HEK293 (cell line): Measurements from ENCODE around the gene SFSWAP.

Experiments
- CTCF ChIA-PET: fragments of 350-600 bp; formaldehyde crosslinking; extraction: SDS; loops from one replicate; lab custom pipeline; 2021; ENCODE audit warnings: antibody characterized with exemption; lab: Yijun Ruan, JAX
- POLR2A ChIA-PET: fragments of 300-600 bp; formaldehyde crosslinking; extraction: SDS; loops from one replicate; lab custom pipeline; 2020; ENCODE audit warnings: antibody characterized with exemption, inconsistent platforms; lab: Yijun Ruan, JAX
- H3K27ac ChIP-seq: fragments of 200-500 bp; sonication (Bioruptor generic); 2 replicates; pipeline ENCODE4 v1.5.1; 2014; ENCODE audit warnings: low read depth, low read length, control low read depth, inconsistent platforms; ENCODE audit errors: extremely low read depth
- H3K36me3 ChIP-seq, 2 experiments: fragments of 200-500 bp in 1 of 2; sonication (Bioruptor generic) in 1 of 2; 1 replicate in 1 of 2; 2 replicates in 1 of 2; pipeline ENCODE4 v1.5.1; 2014 to 2017; ENCODE audit warnings: inconsistent platforms in 2 of 2, low read length in 2 of 2; ENCODE audit not compliant: control insufficient read depth in 2 of 2, insufficient read depth in 1 of 2
- H3K4me1 ChIP-seq: fragments of 200-500 bp; sonication (Bioruptor generic); 2 replicates; pipeline ENCODE4 v1.5.1; 2014; ENCODE audit warnings: mild to moderate bottlenecking, low read length, inconsistent platforms; ENCODE audit not compliant: control insufficient read depth, insufficient read depth
- H3K4me3 ChIP-seq: 2 replicates; pipeline ENCODE4 v1.5.1; 2011; ENCODE audit warnings: low read depth, mild to moderate bottlenecking, control low read depth, low read length, moderate library complexity
- H3K9me3 ChIP-seq: fragments of 200-500 bp; sonication (Bioruptor generic); 2 replicates; pipeline ENCODE4 v1.5.1; 2014; ENCODE audit warnings: low read depth, low read length, inconsistent platforms; ENCODE audit not compliant: control insufficient read depth, insufficient read depth
- GLIS1 ChIP-seq: fragments of 450-650 bp; formaldehyde crosslinking; IDR thresholded peaks from 2 replicates; pipeline ENCODE4 v1.5.1; 2016; ENCODE audit warnings: missing biosample characterization, missing genetic modification characterization
- IKZF3 ChIP-seq: fragments of 450-650 bp; IDR thresholded peaks from 2 replicates; pipeline ENCODE4 v1.5.0; 2018; ENCODE audit warnings: missing biosample characterization, mild to moderate bottlenecking, missing genetic modification characterization, moderate library complexity
- ZBTB44 ChIP-seq: fragments of 450-650 bp; IDR thresholded peaks from 2 replicates; pipeline ENCODE4 v1.5.1; 2018; ENCODE audit warnings: missing biosample characterization, mild to moderate bottlenecking, missing genetic modification characterization
- ZFHX2 ChIP-seq: fragments of 450-650 bp; formaldehyde crosslinking; conservative IDR thresholded peaks from 2 replicates; pipeline ENCODE4 v1.5.1; 2016; ENCODE audit warnings: missing biosample characterization, missing genetic modification characterization
- ZFP37 ChIP-seq: fragments of 450-650 bp; formaldehyde crosslinking; IDR thresholded peaks from 2 replicates; pipeline ENCODE4 v1.5.1; 2016; ENCODE audit warnings: missing biosample characterization, missing genetic modification characterization
- ZIC2 ChIP-seq: fragments of 450-650 bp; formaldehyde crosslinking; IDR thresholded peaks from 2 replicates; pipeline ENCODE4 v1.5.1; 2016; ENCODE audit warnings: missing biosample characterization, missing genetic modification characterization
- ZNF157 ChIP-seq: fragments of 450-650 bp; formaldehyde crosslinking; IDR thresholded peaks from 2 replicates; pipeline ENCODE4 v1.5.1; 2016; ENCODE audit warnings: missing biosample characterization, missing genetic modification characterization
- ZNF211 ChIP-seq: fragments of 450-650 bp; formaldehyde crosslinking; IDR thresholded peaks from 2 replicates; pipeline ENCODE4 v1.5.1; 2016; ENCODE audit warnings: low read depth, missing biosample characterization, missing genetic modification characterization
- ZNF324 ChIP-seq: fragments of 450-650 bp; formaldehyde crosslinking; IDR thresholded peaks from 2 replicates; pipeline ENCODE4 v1.5.1; 2016; ENCODE audit warnings: missing biosample characterization, missing genetic modification characterization
- ZNF391 ChIP-seq: fragments of 450-650 bp; formaldehyde crosslinking; IDR thresholded peaks from 2 replicates; pipeline ENCODE4 v1.5.1; 2016; ENCODE audit warnings: low read depth, missing biosample characterization, missing genetic modification characterization, borderline replicate concordance
- ZNF76 ChIP-seq: fragments of 450-650 bp; formaldehyde crosslinking; IDR thresholded peaks from 2 replicates; pipeline ENCODE4; 2016; ENCODE audit warnings: low read depth, missing biosample characterization, missing genetic modification characterization, borderline replicate concordance
- TF ChIP-seq, protein P1 (sequence below): fragments of 450-650 bp; formaldehyde crosslinking; IDR thresholded peaks from 2 replicates; pipeline ENCODE4 v1.5.1; 2016; ENCODE audit warnings: missing biosample characterization, missing genetic modification characterization
- TF ChIP-seq, protein P2 (sequence below): fragments of 450-650 bp; formaldehyde crosslinking; IDR thresholded peaks from 2 replicates; pipeline ENCODE4 v1.5.1; 2016; ENCODE audit warnings: missing biosample characterization, missing genetic modification characterization
- TF ChIP-seq, protein P3 (sequence below): fragments of 450-650 bp; formaldehyde crosslinking; IDR thresholded peaks from 2 replicates; pipeline ENCODE4 v1.5.1; 2016; ENCODE audit warnings: missing biosample characterization, missing genetic modification characterization, low read depth

Gene SFSWAP

DNA sequence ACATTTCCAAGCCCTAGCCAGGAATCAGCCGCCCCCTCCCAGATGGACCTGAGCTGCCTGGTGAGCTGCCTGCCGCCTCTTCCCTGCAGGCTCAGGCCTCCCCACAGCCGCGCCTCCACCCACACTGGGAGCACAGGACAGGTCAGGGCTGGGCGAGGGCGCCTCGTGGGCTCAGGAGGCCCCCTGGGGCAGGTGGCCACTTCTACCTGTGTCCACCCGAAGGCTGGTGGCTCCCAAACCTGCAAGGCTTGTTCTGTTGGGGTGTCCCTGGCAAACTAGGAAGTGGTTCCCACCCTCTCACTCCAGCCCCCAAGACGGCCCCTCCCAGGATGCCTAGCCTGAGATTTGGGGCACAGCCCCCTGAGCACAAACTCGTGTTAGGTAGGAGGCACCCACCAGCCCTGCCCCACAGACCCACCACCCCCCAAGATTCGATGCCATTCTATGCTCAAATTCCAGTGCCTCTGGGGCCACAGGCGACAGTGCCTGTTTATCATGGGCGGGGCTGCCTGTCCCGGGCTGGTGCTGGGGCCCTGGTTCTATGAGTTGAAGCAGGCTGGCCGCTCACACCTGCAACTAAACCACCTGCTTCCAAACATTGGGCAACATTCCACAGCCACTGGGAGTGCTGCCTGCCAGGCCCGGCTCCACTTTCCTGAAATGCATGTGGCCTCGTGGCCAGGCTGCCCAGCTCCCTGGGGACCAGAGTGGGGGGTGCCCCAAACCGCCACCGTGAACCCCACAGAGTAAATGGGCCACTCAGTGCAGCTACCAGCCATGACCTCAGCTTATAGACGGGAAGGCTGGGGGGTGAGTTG lies 124.1 kb downstream of the SFSWAP start (continued):
- TF ChIP-seq ZBTB44 (tag by site-specific recombination): no peak
- peak; percentile 50; the same call in 1 of the 2 replicates for TF ChIP-seq ZIC2 (tag by site-specific recombination)
- TF ChIP-seq ZNF76 (tag by site-specific recombination): no peak
- no peak for TF ChIP-seq ZNF391 (tag by site-specific recombination)
- peak; percentile 81 for TF ChIP-seq GLIS1 (tag by site-specific recombination)
- no peak for TF ChIP-seq ZFP37
- TF ChIP-seq, protein P1, sequence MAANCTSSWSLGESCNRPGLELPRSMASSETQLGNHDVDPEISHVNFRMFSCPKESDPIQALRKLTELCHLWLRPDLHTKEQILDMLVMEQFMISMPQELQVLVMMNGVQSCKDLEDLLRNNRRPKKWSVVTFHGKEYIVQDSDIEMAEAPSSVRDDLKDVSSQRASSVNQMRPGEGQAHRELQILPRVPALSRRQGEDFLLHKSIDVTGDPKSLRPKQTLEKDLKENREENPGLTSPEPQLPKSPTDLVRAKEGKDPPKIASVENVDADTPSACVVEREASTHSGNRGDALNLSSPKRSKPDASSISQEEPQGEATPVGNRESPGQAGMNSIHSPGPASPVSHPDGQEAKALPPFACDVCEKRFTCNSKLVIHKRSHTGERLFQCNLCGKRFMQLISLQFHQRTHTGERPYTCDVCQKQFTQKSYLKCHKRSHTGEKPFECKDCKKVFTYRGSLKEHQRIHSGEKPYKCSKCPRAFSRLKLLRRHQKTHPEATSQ (tag by site-specific recombination): no peak
- TF ChIP-seq IKZF3: no peak
- no peak for TF ChIP-seq ZNF211 (tag by site-specific recombination)
- TF ChIP-seq, protein P2, sequence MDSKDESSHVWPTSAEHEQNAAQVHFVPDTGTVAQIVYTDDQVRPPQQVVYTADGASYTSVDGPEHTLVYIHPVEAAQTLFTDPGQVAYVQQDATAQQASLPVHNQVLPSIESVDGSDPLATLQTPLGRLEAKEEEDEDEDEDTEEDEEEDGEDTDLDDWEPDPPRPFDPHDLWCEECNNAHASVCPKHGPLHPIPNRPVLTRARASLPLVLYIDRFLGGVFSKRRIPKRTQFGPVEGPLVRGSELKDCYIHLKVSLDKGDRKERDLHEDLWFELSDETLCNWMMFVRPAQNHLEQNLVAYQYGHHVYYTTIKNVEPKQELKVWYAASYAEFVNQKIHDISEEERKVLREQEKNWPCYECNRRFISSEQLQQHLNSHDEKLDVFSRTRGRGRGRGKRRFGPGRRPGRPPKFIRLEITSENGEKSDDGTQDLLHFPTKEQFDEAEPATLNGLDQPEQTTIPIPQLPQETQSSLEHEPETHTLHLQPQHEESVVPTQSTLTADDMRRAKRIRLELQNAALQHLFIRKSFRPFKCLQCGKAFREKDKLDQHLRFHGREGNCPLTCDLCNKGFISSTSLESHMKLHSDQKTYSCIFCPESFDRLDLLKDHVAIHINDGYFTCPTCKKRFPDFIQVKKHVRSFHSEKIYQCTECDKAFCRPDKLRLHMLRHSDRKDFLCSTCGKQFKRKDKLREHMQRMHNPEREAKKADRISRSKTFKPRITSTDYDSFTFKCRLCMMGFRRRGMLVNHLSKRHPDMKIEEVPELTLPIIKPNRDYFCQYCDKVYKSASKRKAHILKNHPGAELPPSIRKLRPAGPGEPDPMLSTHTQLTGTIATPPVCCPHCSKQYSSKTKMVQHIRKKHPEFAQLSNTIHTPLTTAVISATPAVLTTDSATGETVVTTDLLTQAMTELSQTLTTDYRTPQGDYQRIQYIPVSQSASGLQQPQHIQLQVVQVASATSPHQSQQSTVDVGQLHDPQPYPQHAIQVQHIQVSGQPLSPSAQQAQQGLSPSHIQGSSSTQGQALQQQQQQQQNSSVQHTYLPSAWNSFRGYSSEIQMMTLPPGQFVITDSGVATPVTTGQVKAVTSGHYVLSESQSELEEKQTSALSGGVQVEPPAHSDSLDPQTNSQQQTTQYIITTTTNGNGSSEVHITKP (tag by site-specific recombination): no peak
- TF ChIP-seq ZNF324 (tag by site-specific recombination): no peak
- TF ChIP-seq ZFHX2: peak; percentile 59
- TF ChIP-seq ZNF157: no peak
- TF ChIP-seq, all 188 proteins: peak for 6

- H3K9me3 ChIP-seq: no peaks in the 10 kb centered on the region
- no peak overlapping the region for H3K27ac ChIP-seq
- CTCF ChIA-PET: interaction anchor here (0.6 to 1.1 kb wide), 9 partner anchors 24 to 1008 kb away, joined by 3 to 7 read pairs (median 5); no protein-coding TSS in a partner anchor
- no peak overlapping the region for H3K4me3 ChIP-seq
- TF ChIP-seq, protein P3, sequence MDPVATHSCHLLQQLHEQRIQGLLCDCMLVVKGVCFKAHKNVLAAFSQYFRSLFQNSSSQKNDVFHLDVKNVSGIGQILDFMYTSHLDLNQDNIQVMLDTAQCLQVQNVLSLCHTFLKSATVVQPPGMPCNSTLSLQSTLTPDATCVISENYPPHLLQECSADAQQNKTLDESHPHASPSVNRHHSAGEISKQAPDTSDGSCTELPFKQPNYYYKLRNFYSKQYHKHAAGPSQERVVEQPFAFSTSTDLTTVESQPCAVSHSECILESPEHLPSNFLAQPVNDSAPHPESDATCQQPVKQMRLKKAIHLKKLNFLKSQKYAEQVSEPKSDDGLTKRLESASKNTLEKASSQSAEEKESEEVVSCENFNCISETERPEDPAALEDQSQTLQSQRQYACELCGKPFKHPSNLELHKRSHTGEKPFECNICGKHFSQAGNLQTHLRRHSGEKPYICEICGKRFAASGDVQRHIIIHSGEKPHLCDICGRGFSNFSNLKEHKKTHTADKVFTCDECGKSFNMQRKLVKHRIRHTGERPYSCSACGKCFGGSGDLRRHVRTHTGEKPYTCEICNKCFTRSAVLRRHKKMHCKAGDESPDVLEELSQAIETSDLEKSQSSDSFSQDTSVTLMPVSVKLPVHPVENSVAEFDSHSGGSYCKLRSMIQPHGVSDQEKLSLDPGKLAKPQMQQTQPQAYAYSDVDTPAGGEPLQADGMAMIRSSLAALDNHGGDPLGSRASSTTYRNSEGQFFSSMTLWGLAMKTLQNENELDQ (tag by site-specific recombination): no peak
- TF ChIP-seq GLIS1 (tag by site-specific recombination): 0 out of 2 replicates have a peak, but pooled peaks have one; percentile 2
- TF ChIP-seq, all 188 proteins: peak for 1
- Histone ChIP-seq H3K36me3 (no peaks in the 10 kb centered on the region), H3K4me1 (peaks cover 4% of the 10 kb centered on the region; the same call in 1 of the 2 replicates)
- POLR2A ChIA-PET: no interaction called here
These were observed 124.8 kb downstream of the SFSWAP start for GRCh38 chr12:131835616-131836171.
